HG03378 (cell line): ENCODE results near the gene CD300E.

Source experiments
- ATAC-seq: cut with Tn5 transposase; IDR thresholded peaks from one replicate; pipeline ENCODE4 v1.9.1; 2021; ENCODE audit warnings: mild to moderate bottlenecking, moderate library complexity; ENCODE audit not compliant: unreplicated experiment

The CD300E gene

DNA sequence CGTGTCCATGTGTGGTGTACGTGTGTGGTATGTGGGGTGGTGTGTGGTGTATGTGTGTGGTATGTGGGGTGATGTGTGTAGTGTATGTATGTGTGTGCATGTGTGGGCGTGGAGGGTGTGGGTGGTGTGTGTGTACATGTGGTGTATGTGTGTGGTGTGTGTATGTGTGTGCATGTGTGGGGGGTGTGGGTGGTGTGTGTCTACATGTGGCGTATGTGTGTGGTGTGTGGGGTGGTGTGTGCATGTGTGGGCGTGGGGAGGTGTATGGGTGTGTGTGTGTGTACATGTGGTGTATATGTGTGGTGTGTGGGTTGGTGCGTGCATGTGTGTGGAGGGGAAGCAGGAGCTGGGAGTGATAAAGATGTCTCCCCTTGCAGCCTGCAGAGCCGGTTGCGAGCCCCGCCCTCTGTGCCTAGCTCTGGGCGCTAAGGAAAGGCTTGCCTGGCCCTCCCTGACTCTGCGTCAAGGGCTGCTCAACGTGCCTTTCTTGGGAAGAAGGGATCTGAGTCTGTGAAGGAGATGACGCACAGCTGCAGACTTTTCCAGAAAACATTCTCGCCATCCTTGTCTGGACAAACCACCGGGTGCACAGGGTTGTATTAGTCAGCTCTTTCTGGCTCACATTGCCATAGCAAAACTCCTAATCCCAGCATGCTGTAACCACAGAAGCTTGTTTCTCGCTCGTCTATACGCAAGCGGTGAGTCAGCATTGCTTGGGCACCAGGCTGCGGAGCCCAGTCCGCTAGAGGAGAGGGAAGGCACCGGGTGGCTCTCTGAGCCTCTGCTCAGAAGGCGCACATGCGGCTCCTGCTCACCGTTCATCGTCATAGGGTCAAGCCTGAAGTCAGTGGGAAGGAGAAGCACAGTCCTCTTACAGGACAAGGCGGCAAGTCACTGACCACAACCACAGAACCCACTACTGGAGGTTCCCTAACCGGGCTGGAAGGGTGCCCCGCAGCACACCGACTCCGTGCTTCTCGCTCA lies 54.2 kb downstream of the CD300E start:
- ATAC-seq: no peak

DNA sequence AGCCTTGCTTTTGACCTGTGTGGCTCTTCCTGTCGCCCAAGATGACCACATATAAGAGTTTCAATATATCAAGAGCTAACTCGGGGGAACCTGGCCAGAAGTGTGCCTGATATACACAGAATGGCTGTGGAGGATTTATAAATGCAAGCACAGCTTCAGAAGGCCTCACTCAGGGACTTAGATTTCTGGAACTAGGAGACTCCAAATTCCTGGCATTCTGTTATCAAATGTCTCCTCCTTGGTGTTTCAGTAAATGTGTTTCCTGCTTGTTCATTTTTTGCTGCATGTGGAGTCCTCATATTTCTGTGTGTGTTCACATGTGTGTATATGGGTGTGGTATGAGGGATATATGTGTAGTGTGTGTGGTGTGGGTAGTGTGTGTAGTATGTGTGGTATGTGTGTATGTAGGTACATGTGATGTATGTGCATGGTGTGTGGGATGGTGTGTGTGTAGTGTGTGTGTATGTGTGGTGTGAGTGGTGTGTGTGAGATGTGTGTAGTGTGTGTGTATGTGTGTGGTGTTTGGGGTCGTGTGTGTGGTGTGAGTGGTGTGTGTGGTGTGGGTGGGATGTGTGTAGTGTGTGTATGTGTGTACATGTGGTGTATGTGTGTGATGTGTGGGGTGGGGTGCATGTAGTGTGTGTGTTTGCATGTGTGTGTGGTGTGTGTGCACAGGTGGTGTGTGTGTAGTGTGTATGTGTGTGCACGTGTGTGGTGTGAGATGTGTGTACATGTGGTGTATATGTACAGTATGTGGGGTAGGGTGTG lies 55.2 kb downstream of the CD300E start:
- ATAC-seq: no peak

DNA sequence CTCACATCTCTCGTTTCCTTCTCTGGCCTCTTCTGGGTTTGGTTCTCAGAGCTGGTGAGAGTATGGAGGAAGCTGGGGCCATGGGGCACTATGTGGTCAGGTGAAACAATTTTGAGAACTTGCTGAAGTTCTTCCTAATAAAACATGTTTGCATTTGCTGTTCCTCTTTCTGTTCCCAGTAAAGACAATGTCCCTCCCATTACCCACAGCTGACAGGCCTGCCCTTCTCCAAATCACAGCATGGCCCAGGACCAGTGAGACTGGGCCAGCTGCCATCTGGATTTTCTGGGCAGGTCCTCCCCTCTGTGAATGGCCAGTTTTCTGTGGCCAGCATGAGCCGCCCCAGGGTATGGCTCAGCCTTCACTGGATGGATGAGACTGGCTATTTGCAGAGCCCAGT lies 56.1 kb downstream of the CD300E start, which contains the start of gene CD300H:
TSS of gene CD300H (minus strand) at position 113 of the 400 bp plus-strand sequence.
- ATAC-seq: no peak

DNA sequence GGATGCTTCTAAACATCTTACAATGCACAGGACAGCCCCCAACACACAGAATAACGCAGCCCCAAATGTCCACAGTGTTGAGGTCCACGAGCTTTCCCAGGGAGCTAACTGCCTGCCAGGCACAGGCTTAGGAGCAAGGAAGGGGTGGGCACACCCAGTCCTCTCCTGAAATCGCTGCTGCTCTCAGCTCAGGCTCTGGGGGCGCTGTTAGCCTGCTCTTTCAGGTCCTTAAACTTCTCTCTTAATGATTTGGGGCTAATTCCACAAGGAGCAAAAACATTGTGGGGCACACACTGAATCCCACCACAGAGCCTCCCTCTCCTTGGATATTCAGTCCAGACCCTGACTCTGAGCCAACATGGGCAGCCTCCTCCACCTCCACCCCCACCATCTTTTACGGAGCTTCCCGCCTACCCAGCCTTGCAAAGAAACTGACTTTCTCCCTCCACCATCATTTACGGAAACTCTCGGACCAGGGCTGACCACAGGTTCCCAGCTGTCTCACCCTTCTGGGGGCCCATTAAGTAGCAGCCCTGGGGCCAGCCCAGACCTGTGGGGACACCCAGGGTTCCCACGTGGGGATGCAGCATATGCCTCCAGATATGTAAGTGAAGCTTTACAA lies 57.3 kb downstream of the CD300E start:
- no peak for ATAC-seq

DNA sequence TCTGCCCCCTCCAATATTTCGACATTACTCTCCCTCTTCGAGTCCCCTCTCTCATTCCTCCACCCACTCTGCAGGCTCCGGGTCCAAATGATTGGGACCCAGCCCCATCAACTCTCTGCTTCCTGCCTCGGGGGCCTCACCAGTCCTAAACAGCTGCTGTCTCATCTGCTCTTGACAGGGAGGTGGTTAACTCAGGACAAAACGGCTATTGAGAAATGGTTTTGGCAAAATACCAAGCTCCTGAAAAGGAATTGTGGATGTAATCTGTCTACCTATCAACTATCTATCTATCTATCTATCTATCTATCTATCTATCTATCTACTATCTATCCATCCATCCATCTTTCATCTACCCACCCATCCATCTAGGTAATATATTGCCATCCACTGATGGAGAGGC lies 58.4 kb downstream of the CD300E start:
- no peak for ATAC-seq

DNA sequence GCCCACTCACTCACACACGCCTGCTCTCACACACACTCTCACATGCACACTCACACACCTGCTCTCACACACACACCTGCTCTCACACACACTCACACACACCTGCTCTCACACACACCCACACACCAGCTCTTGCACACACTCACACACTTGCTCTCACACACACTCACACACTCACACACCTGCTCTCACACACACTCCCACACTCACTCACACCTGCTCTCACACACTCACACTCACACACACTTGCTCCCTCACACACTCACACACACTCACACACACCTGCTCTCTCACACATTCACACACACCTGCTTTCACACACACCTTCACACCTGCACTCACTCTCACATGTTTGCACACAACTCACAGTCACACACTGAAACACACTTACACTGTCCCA lies 60.2 kb downstream of the CD300E start:
- ATAC-seq: no peak

DNA sequence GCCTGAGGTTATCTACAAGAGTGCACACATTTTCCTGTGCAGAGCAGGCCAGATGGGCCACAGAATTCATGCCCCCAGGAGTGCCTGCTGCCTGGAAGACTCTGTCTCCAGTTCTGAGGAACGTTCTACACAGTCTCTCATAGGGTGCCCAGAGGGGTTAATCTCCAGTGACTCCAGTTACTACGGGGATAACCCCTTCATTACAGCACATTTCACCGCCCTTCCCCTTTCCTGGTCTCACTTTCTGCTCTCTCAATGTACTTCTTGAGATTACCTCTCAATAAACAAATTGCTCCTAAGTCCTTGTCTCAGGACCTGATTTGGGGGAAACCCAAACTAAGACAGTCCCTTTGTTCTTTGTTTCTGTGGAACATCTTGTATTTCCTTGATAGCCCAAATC lies 62.0 kb downstream of the CD300E start:
- no peak for ATAC-seq
